ENCODE measurements around the gene KCNIP3. TPM values are rescaled to one million over a fixed set of nuclear protein-coding genes. Genes with fewer than 3 reads are reported as not detected.
"Not testable (repeated sequence)": the region's sequence is repeated elsewhere in the genome, so short reads cannot be mapped to it uniquely, and the experiment has no call there.

The KCNIP3 gene
- total and polyA plus RNA-seq, 9 of the 15 experiments (the other 6 are each of a cell fraction or from before 2014, with no cell fraction given), result 0.04 TPM; not detected in 8

DNA sequence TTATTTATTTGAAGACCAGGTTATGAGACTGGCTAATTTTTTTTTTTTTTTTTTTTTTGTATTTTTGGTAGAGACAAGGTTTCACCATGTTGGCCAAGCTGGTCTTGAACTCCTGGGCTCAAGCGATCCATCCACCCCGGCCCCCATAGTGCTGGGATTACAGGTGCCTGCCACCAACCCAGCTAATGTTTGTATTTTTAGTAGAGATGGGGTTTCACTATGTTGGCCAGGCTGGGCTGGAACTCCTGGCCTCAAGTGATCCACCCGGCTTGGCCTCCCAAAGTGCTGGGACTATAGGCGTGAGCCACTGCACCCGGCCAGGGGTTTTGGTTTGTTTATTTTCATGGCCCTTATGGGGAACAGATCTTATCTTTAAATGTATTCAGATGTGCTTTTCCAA, 27.4 kb upstream of the KCNIP3 start:
- H3K9ac ChIP-seq (ENCODE audit: insufficient read depth in 1 of 2, low read depth in 2 of 2, low read length in 2 of 2); FAIRE-seq; intact Hi-C loops (cut with micrococcal nuclease); CTCF ChIA-PET (ENCODE audit: low intra/inter-chr PET ratio); H2AFZ ChIP-seq (ENCODE audit: low read depth, low read length); H3K4me2 ChIP-seq (ENCODE audit: insufficient read depth, low read length); H4K20me1 ChIP-seq (replicated peaks; ENCODE audit: control insufficient read depth, insufficient read depth, low read length); H3K4me1 ChIP-seq (replicated peaks in 1 of 2; ENCODE audit: control insufficient read depth in 2 of 2, insufficient read depth in 2 of 2, low read length in 2 of 2); H3K9me3 ChIP-seq (replicated peaks; ENCODE audit: control insufficient read depth, insufficient read depth, low read depth, low read length); ATAC-seq; in situ Hi-C loops (cut with MboI); H3K36me3 ChIP-seq (ENCODE audit: control insufficient read depth, insufficient read depth, low read length); DNase-seq (ENCODE audit: extremely low read depth in 1 of 4, low spot score in 3 of 4); H3K9me1 ChIP-seq (ENCODE audit: control insufficient read depth, insufficient read depth, low read length); BruUV-seq (replicated peaks); H3K79me2 ChIP-seq (ENCODE audit: control insufficient read depth, insufficient read depth, low read length); H3K4me3 ChIP-seq; H3K27ac ChIP-seq (ENCODE audit: extremely low read depth, low read depth, low read length): not testable (repeated sequence)
- WGBS (ENCODE audit: insufficient coverage, low coverage, missing lambda C conversion rate), result 0% methylated on average over 5 of the region's 5 CpGs
- POLR2A ChIA-PET, result interaction anchor here (0.7 kb wide), 1 partner anchor 60 kb away, joined by 3 read pairs; no protein-coding TSS in a partner anchor
- H3K27me3 ChIP-seq (ENCODE audit: control insufficient read depth in 2 of 2, insufficient read depth in 2 of 2, low read length in 2 of 2), result peaks cover 3 to 48% of the 10 kb centered on the region in 2 experiments; a peak in 4 of 5 replicates

DNA sequence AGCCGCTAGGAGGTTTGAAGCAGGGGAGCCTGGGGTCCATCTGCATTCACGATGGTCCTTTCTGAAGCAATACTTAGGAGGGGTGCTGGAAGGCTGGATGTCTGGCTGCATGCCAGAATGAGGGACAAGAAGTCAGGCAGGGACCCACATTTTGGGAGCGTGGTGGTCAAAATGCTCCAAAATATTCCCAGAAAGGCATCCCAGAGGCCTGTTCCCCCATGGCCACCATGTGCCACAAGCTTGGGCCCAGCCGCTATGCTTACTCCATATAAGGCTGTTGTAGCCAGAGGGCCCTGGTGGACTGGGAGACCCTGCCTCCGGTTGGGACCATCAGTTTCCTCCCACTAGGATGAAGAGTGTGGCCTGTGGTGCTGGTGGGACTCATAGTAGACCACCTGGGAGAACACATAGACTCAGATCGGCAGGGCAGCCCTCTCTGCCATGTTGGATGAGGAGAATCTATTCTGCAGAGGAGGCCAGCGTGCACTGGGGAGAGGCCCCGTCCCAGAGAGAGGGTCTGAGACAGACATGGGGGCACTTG, 26.5 kb upstream of the KCNIP3 start:
- no TSS peak for BruUV-seq (replicated peaks)
- Histone ChIP-seq H3K36me3 (ENCODE audit: control insufficient read depth, insufficient read depth, low read length) (no peaks in the 10 kb centered on the region), H2AFZ (ENCODE audit: low read depth, low read length) (no peak overlapping the region), H3K9me1 (ENCODE audit: control insufficient read depth, insufficient read depth, low read length) (no peaks in the 10 kb centered on the region), H3K27me3 (ENCODE audit: control insufficient read depth in 2 of 2, insufficient read depth in 2 of 2, low read length in 2 of 2) (peaks cover 3 to 50% of the 10 kb centered on the region in 2 experiments; a peak in 4 of 5 replicates), H3K4me1 (replicated peaks in 1 of 2; ENCODE audit: control insufficient read depth in 2 of 2, insufficient read depth in 2 of 2, low read length in 2 of 2) (no peaks in the 10 kb centered on the region; a peak in 1 of 5 replicates), H3K4me2 (ENCODE audit: insufficient read depth, low read length) (no peak overlapping the region), H3K27ac (ENCODE audit: extremely low read depth, low read depth, low read length) (no peak overlapping the region), H3K4me3 (no peak overlapping the region), H3K9ac (ENCODE audit: insufficient read depth in 1 of 2, low read depth in 2 of 2, low read length in 2 of 2) (no peak overlapping the region), H3K9me3 (replicated peaks; ENCODE audit: control insufficient read depth, insufficient read depth, low read depth, low read length) (no peaks in the 10 kb centered on the region), H3K79me2 (ENCODE audit: control insufficient read depth, insufficient read depth, low read length) (no peaks in the 10 kb centered on the region), H4K20me1 (replicated peaks; ENCODE audit: control insufficient read depth, insufficient read depth, low read length) (no peaks in the 10 kb centered on the region; the same call in 1 of the 2 replicates)
- in situ Hi-C loops (cut with MboI) (no loop called here), intact Hi-C loops (cut with micrococcal nuclease) (no loop called here)
- WGBS (ENCODE audit: insufficient coverage, low coverage, missing lambda C conversion rate), result 0% methylated on average over 8 of the region's 8 CpGs
- CTCF ChIA-PET (ENCODE audit: low intra/inter-chr PET ratio), result no interaction called here
- POLR2A ChIA-PET, result no interaction called here
- DNase-seq (ENCODE audit: extremely low read depth in 1 of 4, low spot score in 3 of 4), result no peak
- ATAC-seq, result no peak
- TF ChIP-seq FOXP1 (CRISPR knock-in tag; IDR thresholded peaks at IDR 0.05) (no peak), NONO (IDR thresholded peaks at IDR 0.05; ENCODE audit: low read depth in 2 of 2, low read length in 1 of 2) (no peak), ZNF239 (CRISPR knock-in tag; IDR thresholded peaks at IDR 0.05) (no peak), MTA1 (IDR thresholded peaks at IDR 0.05; ENCODE audit: borderline replicate concordance) (no peak)
- TF ChIP-seq, protein P1, sequence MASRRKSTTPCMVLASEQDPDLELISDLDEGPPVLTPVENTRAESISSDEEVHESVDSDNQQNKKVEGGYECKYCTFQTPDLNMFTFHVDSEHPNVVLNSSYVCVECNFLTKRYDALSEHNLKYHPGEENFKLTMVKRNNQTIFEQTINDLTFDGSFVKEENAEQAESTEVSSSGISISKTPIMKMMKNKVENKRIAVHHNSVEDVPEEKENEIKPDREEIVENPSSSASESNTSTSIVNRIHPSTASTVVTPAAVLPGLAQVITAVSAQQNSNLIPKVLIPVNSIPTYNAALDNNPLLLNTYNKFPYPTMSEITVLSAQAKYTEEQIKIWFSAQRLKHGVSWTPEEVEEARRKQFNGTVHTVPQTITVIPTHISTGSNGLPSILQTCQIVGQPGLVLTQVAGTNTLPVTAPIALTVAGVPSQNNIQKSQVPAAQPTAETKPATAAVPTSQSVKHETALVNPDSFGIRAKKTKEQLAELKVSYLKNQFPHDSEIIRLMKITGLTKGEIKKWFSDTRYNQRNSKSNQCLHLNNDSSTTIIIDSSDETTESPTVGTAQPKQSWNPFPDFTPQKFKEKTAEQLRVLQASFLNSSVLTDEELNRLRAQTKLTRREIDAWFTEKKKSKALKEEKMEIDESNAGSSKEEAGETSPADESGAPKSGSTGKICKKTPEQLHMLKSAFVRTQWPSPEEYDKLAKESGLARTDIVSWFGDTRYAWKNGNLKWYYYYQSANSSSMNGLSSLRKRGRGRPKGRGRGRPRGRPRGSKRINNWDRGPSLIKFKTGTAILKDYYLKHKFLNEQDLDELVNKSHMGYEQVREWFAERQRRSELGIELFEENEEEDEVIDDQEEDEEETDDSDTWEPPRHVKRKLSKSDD (conservative IDR thresholded peaks at IDR 0.05; ENCODE audit: low read length), result no peak
- no peak for FAIRE-seq

Data from K562 (cell line).